Measurements from ENCODE around the gene DGKB.

DNA sequence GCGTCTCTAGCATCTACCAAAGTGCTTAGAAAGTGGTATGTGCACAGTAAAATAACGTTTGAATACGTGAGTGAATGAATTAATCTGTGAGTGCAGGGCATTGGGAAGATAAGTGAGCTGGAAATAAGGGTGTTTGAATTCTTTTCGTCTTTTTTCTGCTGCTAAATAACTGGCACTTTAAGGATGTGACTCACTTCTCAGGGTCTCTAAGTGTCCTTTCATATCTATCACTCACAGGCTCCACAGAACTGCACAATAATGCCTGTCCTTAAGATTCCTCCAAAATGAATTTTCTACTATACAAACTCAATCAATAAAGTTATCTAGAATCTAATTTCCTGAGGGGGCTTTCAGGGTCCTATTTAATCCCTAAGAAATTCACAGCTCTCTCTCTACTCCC, 3.2 kb upstream of the DGKB start:
- TF ChIP-seq POLR2A (IDR thresholded peaks at IDR 0.05), result no peak
- TF ChIP-seq CTCF (IDR thresholded peaks at IDR 0.05), result no peak
- TF ChIP-seq EP300 (IDR thresholded peaks at IDR 0.05), result no peak

Measured in sigmoid colon (tissue), 4 donors.